Measurements from ENCODE around the gene SCAMP1. TPM values are rescaled to one million over a fixed set of nuclear protein-coding genes. Genes with fewer than 3 reads are reported as not detected.

Gene SCAMP1
- total RNA-seq, 4 donors from 2014 or later, result 14.9 to 94.1 (median 58.6) TPM

DNA sequence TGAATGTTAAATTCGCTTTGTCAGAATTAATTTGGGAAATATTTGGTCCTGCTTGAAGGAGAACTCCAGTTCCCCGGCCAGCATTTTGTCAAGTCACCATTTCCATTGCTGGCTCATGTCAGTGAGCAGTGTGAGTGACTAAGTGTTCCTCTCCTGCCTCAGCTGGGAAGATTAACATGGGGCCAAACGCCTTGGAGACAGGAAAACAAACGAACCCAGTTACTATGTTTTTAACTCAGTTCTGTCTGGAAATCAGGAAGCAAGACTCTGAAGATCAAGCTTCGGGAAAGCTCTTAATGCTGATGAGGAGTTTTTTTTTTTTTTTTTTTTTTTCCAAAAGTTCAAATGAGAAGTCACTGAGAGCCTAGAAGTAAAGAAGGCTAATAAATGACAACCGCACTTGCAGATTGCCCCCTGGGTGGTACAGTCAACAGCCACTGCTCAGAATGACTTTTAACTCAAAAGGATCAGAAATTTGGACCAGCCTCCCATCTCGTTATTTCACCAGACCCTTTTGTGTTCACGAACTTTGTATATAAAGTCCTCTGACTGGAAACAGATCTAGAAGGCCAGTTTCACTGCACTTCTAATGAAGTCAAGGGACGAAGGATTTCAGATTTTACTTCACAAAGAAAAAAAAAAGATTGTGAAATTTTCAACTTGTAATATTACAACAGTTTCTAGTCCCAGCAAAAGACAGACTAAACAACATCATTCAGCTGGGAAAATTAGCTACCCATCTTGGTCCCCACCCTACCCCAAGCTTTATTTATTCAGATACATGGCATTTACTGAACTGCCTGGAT, 166.8 kb downstream of the SCAMP1 start:
- Histone ChIP-seq H3K36me3 (no peaks in the 10 kb centered on the region), H3K27ac (peak overlapping the region; percentile 42 to 69), H3K4me1 (peaks cover 0 to 7% of the 10 kb centered on the region in 2 donors), H3K4me3 (no peak overlapping the region), H3K9me3 (no peaks in the 10 kb centered on the region), H3K27me3 (no peaks in the 10 kb centered on the region)
- intact Hi-C loops (cut with DNase I; ENCODE audit: low total_unique reads), result no loop called here
- peak; percentile 79 to 83 for DNase-seq
- TF ChIP-seq POLR2A (IDR thresholded peaks at IDR 0.05), result no peak

DNA sequence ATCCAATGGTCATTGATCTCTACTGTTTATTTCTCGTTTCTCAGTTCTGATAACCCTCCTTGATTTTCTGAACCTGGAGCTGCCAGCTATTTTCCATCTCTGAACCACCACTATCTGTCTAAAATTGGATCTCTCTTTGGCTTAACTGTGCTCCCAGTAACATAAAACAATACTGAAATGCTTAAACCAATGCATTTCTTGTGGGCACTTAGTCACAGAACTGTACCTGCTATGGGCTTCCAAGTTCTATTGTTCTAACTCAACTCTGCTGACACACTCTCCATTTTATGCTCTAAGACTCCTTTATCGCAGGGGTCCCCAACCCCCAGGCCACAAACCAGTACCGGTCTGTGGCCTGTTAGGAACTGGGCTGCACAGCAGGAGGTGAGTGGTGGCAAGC, 167.5 kb downstream of the SCAMP1 start:
- H3K27ac ChIP-seq, result peak overlapping the region; percentile 42 to 69
- DNase-seq, result no peak

More for the DNA sequence above, 167.5 kb downstream of the SCAMP1 start:
- intact Hi-C loops (cut with DNase I; ENCODE audit: low total_unique reads), result no loop called here
- TF ChIP-seq, protein P1, sequence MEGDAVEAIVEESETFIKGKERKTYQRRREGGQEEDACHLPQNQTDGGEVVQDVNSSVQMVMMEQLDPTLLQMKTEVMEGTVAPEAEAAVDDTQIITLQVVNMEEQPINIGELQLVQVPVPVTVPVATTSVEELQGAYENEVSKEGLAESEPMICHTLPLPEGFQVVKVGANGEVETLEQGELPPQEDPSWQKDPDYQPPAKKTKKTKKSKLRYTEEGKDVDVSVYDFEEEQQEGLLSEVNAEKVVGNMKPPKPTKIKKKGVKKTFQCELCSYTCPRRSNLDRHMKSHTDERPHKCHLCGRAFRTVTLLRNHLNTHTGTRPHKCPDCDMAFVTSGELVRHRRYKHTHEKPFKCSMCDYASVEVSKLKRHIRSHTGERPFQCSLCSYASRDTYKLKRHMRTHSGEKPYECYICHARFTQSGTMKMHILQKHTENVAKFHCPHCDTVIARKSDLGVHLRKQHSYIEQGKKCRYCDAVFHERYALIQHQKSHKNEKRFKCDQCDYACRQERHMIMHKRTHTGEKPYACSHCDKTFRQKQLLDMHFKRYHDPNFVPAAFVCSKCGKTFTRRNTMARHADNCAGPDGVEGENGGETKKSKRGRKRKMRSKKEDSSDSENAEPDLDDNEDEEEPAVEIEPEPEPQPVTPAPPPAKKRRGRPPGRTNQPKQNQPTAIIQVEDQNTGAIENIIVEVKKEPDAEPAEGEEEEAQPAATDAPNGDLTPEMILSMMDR (IDR thresholded peaks at IDR 0.05), result no peak
- TF ChIP-seq POLR2A (IDR thresholded peaks at IDR 0.05), result no peak
- Histone ChIP-seq H3K27me3 (no peaks in the 10 kb centered on the region), H3K4me3 (no peak overlapping the region), H3K36me3 (no peaks in the 10 kb centered on the region), H3K9me3 (no peaks in the 10 kb centered on the region), H3K4me1 (peaks cover 0 to 7% of the 10 kb centered on the region in 2 donors)

Small RNAs within 50 kb of the gene (small RNA-seq; reads per million reads assigned to genes)
- gene RF00019, result not detected
- gene RNU6-183P, result not detected

Other genes starting within 250 kb of the SCAMP1 start
- gene AP3B1, start 65.9 kb upstream of the SCAMP1 start, total RNA-seq, result 10 to 100 TPM; 15.9 to 67.1 (median 33.4) TPM

Measured in uterus (tissue), 4 donors.